Ishikawa (cell line): ENCODE measurements around the gene NELL1.

Experiments used
- CEBPB ChIP-seq: IDR thresholded peaks from 2 replicates; pipeline ENCODE4 v1.6.1; 2012
- CREB1 ChIP-seq: IDR thresholded peaks from 2 replicates; pipeline ENCODE4 v1.6.1; 2012; ENCODE audit warnings: low read depth
- EGR1 ChIP-seq: IDR thresholded peaks from 2 replicates; pipeline ENCODE4 v1.6.1; 2012
- EP300 ChIP-seq: IDR thresholded peaks from 2 replicates; pipeline ENCODE4 v1.6.1; 2012; ENCODE audit warnings: borderline replicate concordance
- FOXM1 ChIP-seq: IDR thresholded peaks from 2 replicates; pipeline ENCODE4 v1.6.1; 2012; ENCODE audit warnings: low read depth, borderline replicate concordance
- NFIC ChIP-seq: IDR thresholded peaks from 2 replicates; pipeline ENCODE4 v1.6.1; 2012
- RAD21 ChIP-seq: IDR thresholded peaks from 2 replicates; pipeline ENCODE4 v1.6.1; 2012; ENCODE audit warnings: low read depth
- REST ChIP-seq: IDR thresholded peaks from 2 replicates; pipeline ENCODE4 v1.6.1; 2012; ENCODE audit warnings: low read depth, mild to moderate bottlenecking
- TAF1 ChIP-seq: IDR thresholded peaks from 2 replicates; pipeline ENCODE4 v1.6.1; 2012; ENCODE audit warnings: low read depth, mild to moderate bottlenecking
- TCF12 ChIP-seq: IDR thresholded peaks from 2 replicates; pipeline ENCODE4 v1.6.1; 2012; ENCODE audit warnings: low read depth
- TEAD4 ChIP-seq: IDR thresholded peaks from 2 replicates; pipeline ENCODE4 v1.6.1; 2012
- YY1 ChIP-seq: IDR thresholded peaks from 2 replicates; pipeline ENCODE4 v1.6.1; 2012; ENCODE audit warnings: low read depth
- TF ChIP-seq, protein P1 (sequence below): IDR thresholded peaks from 2 replicates; pipeline ENCODE4 v1.6.1; 2012
- TF ChIP-seq, protein P2 (sequence below): IDR thresholded peaks from 2 replicates; pipeline ENCODE4 v1.6.1; 2012

- no peak for TF ChIP-seq YY1
- TF ChIP-seq TAF1, result no peak
- no peak for TF ChIP-seq EP300
- no peak for TF ChIP-seq TEAD4
- TF ChIP-seq FOXM1, result no peak
- TF ChIP-seq NFIC, result no peak
- TF ChIP-seq, protein P1, sequence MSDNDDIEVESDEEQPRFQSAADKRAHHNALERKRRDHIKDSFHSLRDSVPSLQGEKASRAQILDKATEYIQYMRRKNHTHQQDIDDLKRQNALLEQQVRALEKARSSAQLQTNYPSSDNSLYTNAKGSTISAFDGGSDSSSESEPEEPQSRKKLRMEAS, result no peak
- no peak for TF ChIP-seq REST
- no peak for TF ChIP-seq CREB1
- TF ChIP-seq RAD21, result no peak
- TF ChIP-seq CEBPB, result no peak
- TF ChIP-seq EGR1, result no peak
- TF ChIP-seq TCF12, result no peak
- TF ChIP-seq, protein P2, sequence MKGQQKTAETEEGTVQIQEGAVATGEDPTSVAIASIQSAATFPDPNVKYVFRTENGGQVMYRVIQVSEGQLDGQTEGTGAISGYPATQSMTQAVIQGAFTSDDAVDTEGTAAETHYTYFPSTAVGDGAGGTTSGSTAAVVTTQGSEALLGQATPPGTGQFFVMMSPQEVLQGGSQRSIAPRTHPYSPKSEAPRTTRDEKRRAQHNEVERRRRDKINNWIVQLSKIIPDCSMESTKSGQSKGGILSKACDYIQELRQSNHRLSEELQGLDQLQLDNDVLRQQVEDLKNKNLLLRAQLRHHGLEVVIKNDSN, result no peak
Observed at GRCh38 chr11:20790622-20791021, 121.2 kb downstream of the NELL1 start.
